HL-60/S4 treated with retinoic acid at 250 ng/mL for 4 days and 3 days (cell line): ENCODE results near the gene LTB.
"Not testable (repeated sequence)": the region's sequence is repeated elsewhere in the genome, so short reads cannot be mapped to it uniquely, and the experiment has no call there.

ENCODE experiments used
- in situ Hi-C: fragments of 300-500 bp; cut with MboI; formaldehyde crosslinking; loops from 2 replicates; pipeline ENCODE4 v1.7.0; 2022; ENCODE audit warnings: low sequenced_read_pairs

The LTB gene

DNA sequence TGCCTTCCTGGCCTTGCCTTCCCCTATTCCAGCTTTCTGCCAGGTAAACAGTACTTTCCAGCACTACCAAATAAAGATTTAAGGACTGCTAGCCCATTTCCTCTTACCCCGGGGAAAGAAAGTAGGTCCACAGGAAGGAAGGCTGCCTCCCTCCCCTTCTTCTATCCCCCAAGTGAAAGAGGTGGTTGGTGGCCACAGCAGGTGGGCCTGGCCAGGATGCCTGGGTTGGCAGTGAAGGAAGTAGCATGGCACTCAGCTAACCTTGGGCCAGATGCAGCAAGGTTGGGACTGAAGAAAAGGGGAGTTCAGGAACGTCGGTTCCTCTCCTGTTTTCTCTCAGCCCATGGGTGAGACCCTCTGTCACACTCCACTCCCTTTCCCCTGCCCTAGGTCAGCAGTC is 25.9 kb downstream of the LTB start:
- in situ Hi-C loops = no loop called here

DNA sequence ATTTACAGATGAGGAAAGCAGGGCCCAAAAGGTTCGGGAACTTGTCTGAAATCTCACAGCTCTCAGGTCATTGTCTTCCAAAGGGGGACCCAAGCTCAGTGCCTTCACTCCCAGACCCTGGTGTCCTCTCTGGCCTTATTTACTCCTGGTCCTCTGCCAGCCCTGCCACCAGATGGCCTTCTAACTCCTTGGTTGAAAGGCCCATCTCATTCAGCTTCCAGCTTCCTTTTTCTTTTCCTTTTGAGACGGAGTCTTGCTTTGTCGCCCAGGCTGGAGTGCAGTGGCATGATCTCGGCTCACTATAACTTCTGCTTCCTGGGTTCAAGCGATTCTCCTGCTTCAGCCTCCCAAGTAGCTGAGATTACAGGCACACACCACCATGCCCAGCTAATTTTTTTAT is 30.9 kb downstream of the LTB start:
- in situ Hi-C loops = not testable (repeated sequence)

DNA sequence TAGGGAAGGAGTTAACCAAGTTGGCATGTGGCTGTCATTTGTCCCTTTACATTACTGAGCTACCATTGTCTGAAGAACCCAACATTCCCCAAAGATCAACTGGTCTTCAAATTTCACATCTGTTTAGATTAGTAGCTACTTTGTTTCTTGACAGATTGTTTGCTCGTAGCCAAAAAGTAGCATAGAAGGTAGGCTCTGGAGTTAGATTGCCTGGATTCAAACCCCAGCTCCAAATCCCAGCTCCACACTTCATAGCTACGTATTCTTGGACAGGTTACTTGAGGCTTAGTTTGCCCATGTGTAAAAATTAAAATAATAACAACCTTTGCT is 33.7 kb downstream of the LTB start:
- in situ Hi-C loops = no loop called here

DNA sequence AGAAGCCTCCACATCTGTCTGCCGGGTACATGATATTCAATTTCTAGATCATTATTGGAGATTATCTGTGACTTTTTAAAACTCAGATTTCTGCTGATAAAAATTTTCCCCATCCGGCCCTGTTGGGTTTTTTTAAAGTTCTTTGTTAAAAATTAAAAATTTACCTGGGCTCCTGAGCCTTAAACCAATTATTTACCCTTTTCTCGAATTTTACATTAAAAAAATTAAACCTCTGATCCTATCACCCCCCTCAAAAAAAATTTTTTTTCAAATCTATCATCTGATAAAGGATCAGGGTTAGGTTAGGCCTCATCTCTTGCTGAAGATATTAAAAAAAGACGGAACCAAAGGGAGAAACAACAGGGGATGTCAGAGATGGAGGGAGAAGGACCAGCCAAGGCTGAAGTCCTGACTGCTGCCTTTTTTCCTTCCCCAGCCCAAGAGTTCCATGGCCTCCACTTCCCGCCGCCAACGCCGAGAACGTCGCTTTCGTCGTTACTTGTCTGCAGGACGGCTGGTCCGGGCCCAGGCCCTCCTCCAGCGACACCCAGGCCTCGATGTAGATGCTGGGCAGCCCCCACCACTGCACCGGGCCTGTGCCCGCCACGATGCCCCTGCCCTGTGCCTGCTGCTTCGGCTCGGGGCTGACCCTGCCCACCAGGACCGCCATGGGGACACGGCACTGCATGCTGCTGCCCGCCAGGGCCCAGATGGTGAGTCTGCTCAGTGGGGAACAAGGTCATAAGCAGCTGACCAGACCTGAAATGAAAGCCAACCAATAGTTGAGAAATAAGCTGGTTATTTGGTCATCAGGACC is 34.3 kb downstream of the LTB start:
- in situ Hi-C loops = no loop called here

DNA sequence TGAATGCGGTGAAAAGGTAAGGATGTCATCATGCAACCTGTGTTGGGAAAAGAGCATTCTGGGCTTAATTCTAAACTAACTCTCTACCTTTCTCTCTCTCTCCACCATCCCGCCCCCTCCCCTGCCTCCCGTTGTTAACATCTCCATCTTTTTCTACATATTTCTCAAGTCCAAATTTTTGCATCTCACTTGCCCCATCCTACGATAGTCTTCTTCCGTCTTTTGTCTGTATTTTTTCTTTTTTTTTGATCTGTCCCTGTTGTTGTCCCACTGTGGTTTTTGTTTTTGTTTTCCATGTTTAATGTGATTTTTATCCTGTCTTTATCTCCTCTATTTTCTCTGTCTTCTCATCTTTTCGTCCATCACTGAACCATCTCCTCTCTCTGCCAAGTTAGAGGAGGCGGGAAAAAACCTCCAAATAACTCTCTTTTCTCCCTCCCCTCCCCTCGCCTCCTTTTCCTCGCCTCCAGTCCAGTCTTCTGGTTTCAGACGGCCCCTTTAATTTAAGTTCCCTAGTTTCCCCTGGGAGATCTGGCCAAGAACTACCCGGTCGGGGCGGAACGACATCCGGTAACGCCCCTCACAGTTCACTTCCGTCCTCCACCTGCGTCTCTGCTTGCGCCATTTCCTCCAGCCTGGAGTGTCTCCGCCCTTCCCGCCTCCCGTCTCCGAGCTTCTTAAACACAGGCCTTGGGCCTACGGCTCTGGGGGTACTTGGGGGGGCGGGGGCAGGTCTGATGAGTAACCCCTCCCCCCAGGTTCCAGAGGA is 35.1 kb downstream of the LTB start, which contains the start of gene NFKBIL1:
TSS of gene NFKBIL1 (plus strand) at position 651 of the 769 bp plus-strand sequence. CDS start at position 738, 87 bp downstream.
- in situ Hi-C loops = no loop called here

DNA sequence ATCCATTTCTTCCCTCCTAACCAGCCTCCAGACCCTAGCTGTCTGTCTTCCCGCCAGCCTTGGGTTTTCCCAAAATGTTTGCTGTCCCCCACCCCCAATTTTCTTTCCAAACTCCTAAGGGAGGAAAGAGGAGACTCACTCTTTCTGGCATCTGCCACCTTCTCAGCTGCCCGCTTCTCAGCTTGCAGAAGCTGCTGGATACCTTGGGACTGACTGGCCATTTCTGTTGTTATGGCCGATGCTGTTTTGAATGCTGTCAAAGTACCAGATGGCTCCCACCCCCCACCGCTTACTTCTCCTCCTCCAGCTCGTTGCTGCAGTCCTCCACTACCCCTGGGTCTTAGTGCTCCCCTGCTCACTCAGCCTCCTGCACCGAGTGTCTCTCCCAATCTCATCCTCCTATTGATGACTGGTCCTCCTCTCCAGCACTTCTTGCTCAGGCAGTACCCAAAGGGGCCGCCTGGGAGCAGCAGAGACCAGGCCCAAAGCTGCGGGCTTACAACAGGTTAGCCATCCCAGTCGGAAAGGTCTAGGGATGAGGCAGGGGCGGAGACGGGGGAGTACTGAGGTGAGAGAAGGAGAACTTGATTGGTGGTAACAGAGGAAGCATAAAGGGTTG is 35.8 kb downstream of the LTB start, which contains the start of gene ATP6V1G2:
TSS of gene ATP6V1G2 (minus strand) at position 270 of the 619 bp plus-strand sequence. CDS start at position 221, 49 bp downstream.
- in situ Hi-C loops = no loop called here

DNA sequence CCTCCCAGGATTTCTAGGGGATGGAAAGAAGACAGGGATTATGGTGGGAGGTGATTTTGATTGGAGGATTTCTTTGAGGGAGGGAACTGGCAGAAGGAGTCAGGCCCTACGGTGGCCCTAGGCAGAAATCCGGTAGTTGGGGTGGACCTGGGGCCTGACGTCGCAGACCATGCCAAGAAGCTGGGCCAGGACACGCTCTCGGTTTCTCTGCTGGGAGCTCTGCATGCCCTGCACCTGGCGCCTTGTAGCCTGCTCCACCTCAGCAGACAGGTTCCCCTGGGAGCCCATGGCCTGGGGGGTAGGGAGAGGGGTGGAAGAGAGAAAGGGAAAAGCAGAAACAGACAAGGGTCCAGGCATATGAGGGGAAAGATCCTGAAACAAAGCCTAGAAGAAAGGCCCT is 36.9 kb downstream of the LTB start:
- in situ Hi-C loops = no loop called here

DNA sequence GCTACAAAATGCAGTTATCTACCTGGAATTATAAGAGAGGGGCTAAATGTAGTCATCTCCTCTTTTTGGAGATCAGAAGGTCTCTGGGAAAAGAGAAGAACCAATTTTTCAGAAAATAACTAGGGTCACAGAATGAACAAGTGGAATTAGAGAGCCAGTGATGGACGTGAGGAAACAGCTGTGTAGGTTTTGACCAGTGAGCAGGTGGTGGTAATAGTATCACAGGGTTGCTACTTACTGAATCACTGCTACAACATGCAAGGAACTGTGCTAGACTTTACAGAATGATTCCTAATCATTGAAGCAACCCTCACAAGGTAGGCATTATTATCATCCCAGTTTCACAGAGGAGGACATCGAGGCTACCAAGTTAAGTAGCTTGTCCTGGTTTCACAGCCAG is 37.5 kb downstream of the LTB start:
- in situ Hi-C loops = no loop called here

DNA sequence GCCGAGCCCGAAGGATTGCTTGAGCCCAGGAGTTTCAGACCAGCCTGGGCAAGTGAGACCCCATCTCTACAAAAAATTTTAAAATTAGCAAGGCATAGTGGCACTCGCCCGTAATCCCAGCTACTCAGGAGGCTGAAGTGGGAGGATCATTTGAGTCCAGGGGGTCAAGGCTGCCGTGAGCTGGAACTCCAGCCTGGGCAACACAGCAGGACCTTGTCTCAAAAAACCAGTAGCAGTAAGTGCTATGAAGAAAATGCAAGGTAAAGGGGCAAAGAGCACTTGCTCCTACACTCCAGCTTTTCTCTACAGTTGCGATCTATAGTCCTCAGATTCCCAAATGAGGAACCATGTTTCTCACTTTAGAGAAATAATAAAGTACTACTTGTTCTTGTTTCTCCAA is 38.6 kb downstream of the LTB start:
- in situ Hi-C loops = no loop called here

DNA sequence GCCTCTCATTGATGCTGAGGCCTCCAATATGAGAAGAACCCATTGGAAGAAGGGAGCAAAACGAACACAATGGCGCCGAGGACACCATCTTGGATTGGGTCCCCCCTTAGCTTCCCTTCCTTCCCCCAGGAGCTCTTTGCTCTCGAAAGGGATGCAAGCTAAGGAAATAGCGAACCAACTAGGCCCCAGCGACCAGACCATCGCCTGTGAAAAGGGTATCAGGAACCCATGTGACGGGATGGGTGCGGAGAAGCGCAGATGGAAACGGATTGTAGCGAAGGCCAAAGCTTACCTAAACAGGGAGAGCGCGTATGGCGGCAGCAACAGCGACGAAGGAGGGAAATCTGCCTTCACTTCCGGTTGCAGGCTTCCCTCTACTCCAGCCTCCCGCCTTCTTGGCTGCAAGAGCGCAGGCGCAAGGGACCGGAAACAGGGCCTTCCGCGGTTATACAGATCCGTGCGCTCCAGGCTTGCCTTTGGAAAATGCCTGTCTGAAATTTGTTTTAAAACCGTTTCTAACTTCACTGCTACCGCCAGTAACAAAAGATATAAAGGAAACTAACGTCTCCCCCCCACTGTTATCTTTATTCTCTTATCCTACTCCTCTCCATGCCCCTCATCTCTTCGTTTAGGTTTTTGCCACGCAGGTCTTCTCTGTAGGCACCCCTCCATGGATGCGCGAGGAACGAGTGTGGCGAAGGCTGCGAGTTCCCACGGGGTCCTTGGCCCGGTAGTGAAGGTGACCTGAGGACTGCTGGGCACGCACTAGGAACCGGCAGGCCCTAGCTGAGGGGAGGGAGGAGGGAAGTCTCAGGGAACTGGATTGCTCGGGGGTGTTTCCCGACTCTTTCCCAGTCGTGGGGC is 40.3 kb downstream of the LTB start, which contains the start of gene DDX39B:
TSS of gene DDX39B (minus strand) at position 346 of the 864 bp plus-strand sequence. CDS start 1,471 bp downstream, outside the sequence.
- in situ Hi-C loops = no loop called here

DNA sequence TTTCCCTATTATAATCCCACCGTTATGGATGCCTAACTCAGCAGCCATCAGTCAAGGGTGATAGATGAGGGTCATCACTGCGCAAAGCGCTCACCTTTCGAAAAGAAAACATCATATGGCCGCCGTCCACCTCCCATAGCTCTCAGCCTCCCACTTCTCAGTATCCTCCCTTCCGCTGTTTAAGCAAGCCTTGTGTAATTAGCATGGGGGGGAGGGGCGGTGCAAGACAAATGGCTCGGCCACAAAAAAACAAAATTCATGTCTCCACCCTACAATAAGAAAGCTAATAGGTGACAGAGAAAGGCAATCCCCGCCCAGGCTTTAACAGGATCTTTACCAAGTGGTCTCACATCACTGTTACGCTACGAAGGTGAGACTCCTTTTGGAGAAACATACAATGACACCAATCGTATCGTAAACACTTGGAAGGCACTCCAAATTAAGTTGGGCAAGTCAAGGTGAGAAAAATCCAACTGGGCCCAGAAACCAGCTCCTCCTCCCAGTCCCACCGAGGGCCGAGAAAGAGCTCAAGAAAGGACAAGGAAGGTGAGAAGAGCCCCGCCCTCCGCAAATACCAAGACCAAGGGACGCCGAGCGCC is 41.1 kb downstream of the LTB start:
- in situ Hi-C loops = no loop called here

DNA sequence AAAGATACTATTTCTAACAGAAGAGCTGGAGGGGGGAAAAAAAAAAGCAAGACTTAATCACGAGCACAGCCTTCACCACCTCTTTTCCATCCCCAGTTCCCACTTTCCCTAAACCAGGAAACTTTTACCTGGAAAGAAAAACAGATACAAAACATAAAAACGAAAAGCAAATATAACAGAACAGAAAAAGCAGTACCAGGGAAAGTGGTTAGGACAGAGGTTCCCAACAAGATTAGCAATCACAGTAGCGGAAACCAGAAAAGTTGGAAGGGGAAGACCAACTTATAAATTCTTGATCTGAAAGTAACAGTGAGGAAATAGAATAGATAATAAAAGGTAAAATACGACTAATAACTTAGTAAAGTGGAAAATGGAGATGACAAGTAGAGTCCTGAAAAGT is 41.6 kb downstream of the LTB start:
- in situ Hi-C loops = no loop called here

DNA sequence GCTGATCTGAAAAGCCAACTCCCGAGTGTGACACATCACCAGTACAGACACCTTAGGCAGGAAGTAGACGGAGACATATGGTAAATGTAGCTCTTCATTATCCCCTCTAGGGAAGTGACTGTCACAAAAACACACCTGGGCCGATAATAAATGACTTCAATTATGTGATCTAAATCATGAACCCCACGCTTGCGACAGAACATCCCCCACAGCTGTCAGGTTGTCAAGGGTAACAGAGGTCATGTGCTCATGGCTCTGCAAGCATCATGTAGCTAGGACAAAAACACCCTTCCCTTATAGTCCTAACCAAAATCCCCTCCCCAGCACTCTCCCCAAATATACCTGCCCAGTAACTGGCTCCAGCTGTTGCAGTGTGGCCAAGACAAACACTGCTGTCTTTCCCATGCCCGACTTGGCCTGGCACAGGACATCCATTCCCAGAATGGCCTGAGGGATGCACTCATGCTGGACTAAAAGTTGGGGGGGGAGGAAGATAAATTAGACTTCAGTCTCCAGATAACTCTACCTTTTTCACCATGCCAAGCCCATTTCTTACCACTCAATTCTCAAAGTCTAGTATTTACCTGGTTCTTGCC is 43.3 kb downstream of the LTB start:
- in situ Hi-C loops = no loop called here

DNA sequence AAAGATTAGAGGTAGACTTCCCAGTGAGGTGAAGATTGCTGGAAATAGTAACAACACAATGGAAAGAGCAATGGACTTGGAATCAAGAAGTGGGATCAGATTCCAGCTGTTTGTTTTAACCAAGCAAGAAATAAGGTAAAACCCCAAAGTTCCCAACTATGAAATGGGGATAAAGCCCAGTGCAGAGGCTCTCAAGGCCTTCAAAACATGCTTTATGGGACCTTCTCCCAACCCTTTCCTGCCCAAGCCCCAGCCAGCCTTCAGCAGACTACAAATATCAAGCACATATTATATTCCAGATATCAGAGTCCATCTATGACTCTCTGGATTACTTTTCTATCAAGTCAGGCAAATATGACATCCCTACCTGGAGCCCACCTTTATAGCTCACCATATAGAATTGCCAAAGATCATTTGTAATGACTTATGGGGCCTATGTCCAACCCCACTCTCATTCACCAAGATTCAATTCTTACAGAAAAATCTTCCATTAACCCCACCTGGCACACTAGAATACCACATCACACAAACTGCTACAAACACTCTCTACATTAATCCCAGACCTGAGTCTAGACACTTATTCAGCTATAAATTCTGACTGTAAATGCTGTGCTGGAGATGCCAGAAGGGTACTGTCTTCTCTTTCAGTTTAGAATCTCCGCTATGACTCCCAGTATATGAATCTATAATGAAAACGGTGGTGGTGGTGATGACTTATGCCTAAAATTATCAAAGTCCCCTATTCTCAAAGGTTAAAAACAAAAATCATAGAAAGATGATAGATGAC is 46.5 kb downstream of the LTB start:
- in situ Hi-C loops = no loop called here

DNA sequence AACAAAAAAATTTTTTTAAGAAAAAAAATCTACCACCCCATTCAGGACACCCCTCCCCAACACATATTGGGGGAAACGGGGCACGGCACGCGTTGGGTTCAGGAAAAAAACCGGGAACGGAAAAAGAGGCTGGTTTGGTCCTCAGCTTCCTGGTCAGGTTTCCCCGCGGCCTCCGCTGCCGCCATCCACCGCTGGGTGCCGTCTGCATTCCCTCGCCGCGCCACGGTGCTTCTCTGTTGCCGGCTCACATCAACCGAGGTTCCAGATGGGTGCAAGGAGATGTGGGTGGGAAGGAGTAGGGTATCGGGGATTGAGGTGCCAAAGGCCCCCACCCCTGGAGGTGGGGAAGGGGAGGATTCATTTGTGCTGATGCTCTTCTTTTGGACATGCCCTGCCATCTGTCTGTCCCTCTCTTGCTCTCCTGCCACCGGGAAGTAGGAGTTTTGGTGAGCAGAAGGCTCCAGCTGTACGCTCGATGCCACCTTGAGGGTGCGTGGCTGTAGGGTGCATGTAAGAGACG is 47.6 kb downstream of the LTB start:
- in situ Hi-C loops = no loop called here

DNA sequence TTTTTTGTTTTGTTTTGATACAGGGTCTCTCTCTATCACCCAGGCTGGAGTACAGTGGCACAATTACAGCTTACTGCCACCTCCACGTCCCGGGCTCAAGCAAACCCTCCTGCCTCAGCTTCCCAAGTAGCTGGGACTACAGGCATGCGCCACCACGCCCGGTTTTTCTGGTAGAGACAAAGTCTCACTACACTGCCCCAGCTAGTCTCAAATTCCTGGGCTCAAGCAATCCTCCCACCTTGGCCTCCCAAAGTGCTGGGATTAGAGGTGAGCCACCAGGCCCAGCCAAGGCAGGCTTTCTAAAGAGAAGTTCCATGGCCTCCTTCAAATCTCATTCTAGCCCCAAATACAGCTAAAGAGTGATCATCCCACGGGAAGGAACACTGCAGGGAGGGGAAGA is 48.2 kb downstream of the LTB start:
- in situ Hi-C loops = no loop called here

DNA sequence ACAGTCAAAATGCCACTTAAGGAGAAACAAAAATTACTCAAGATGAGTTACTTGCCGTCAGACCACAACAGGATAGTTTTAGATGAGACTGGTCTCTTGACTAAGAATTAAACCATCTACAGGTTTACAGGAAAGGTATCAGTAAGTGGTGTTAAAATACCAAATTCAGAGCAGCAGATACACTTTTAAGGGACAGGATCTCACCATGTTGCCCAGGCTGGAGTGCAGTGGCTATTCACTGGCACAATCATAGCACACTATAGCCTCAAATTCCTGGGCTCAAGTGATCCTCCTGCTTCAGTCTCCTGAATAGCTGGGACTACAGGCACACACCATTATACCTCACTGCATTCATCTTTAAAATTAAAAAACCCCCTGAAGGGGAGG is 48.8 kb downstream of the LTB start:
- in situ Hi-C loops = no loop called here

DNA sequence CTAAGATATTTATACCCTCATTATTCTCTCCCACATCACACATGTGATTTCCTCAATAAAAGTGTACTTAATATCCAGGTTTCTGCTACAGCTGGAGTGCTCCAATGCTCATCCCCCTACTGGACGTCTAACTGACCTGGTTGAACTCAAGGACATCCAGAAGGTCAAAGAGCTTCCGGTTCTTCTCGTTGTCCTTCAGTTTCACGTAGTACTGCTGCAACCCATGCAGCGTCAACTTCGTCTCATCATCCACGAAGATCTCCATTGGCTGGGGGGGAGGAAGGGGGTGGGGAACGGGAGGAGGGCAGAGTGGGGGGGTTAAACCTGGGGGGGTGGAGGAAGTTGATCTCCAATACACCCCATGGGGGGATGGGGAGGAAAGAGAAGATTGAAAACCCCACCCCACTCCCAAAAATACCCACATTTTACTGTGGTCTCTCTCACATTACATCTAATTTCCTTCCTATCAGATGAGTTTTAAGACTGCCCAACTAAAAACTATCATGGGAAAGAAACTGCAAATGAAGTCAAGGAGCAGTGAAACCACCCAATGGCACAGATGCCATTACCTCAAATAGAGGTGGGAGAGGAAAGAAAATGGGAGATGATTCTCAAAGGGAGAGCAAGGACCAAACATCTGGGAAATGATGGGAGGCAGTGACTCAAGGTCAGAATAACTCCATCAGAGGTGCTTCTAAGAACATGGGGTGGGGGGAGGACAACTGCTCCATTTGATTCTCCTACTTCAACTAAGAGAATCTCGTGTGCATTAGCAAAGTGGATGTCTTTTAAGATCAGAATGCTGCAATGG is 49.4 kb downstream of the LTB start:
- in situ Hi-C loops = no loop called here
